ENCODE measurements around the gene DYSF.
A peak's percentile ranks its signal among the peaks of the same experiment; 100 is the strongest.

The DYSF gene

GRCh38 chr2:71586471-71586870 is 133.1 kb downstream of the DYSF start:
- TF ChIP-seq TCF12 (IDR thresholded peaks at IDR 0.05; ENCODE audit: low read depth) (no peak), EGR1 (IDR thresholded peaks at IDR 0.05) (no peak), MAX (IDR thresholded peaks at IDR 0.05) (no peak), ZBTB7A (IDR thresholded peaks at IDR 0.05; ENCODE audit: low read depth) (no peak), TEAD4 (IDR thresholded peaks at IDR 0.05) (no peak), YY1 (IDR thresholded peaks at IDR 0.05; ENCODE audit: low read depth) (no peak), RAD21 (IDR thresholded peaks at IDR 0.05; ENCODE audit: low read depth) (no peak), FOXM1 (IDR thresholded peaks at IDR 0.05; ENCODE audit: borderline replicate concordance, low read depth) (no peak), TAF1 (IDR thresholded peaks at IDR 0.05; ENCODE audit: low read depth) (no peak), CREB1 (IDR thresholded peaks at IDR 0.05; ENCODE audit: low read depth) (no peak)

GRCh38 chr2:71587509-71588073 is 134.2 kb downstream of the DYSF start:
- TF ChIP-seq REST (IDR thresholded peaks at IDR 0.05; ENCODE audit: low read depth) (peak; percentile 43; the same call in 1 of the 2 replicates), RAD21 (IDR thresholded peaks at IDR 0.05; ENCODE audit: low read depth) (no peak), CREB1 (IDR thresholded peaks at IDR 0.05; ENCODE audit: low read depth) (no peak)

GRCh38 chr2:71588497-71589170 is 135.3 kb downstream of the DYSF start:
- TF ChIP-seq RAD21 (IDR thresholded peaks at IDR 0.05; ENCODE audit: low read depth): no peak
- TF ChIP-seq TAF1 (IDR thresholded peaks at IDR 0.05; ENCODE audit: low read depth): no peak
- no peak for TF ChIP-seq ZBTB7A (IDR thresholded peaks at IDR 0.05; ENCODE audit: low read depth)
- no peak for TF ChIP-seq NFIC (IDR thresholded peaks at IDR 0.05)
- no peak for TF ChIP-seq TEAD4 (IDR thresholded peaks at IDR 0.05)
- TF ChIP-seq USF1 (IDR thresholded peaks at IDR 0.05): no peak
- TF ChIP-seq CEBPB (IDR thresholded peaks at IDR 0.05): no peak
- no peak for TF ChIP-seq REST (IDR thresholded peaks at IDR 0.05; ENCODE audit: low read depth)
- TF ChIP-seq FOXM1 (IDR thresholded peaks at IDR 0.05; ENCODE audit: borderline replicate concordance, low read depth): no peak
- no peak for TF ChIP-seq CREB1 (IDR thresholded peaks at IDR 0.05; ENCODE audit: low read depth)
- TF ChIP-seq EGR1 (IDR thresholded peaks at IDR 0.05): no peak
- no peak for TF ChIP-seq EP300 (IDR thresholded peaks at IDR 0.05; ENCODE audit: borderline replicate concordance)
- TF ChIP-seq TCF12 (IDR thresholded peaks at IDR 0.05; ENCODE audit: low read depth): no peak
- no peak for TF ChIP-seq YY1 (IDR thresholded peaks at IDR 0.05; ENCODE audit: low read depth)
- TF ChIP-seq MAX (IDR thresholded peaks at IDR 0.05): no peak

- no peak for TF ChIP-seq CEBPB (IDR thresholded peaks at IDR 0.05)
- no peak for TF ChIP-seq TEAD4 (IDR thresholded peaks at IDR 0.05)
- no peak for TF ChIP-seq REST (IDR thresholded peaks at IDR 0.05; ENCODE audit: low read depth)
- TF ChIP-seq NFIC (IDR thresholded peaks at IDR 0.05): no peak
- no peak for TF ChIP-seq EP300 (IDR thresholded peaks at IDR 0.05; ENCODE audit: borderline replicate concordance)
- no peak for TF ChIP-seq TAF1 (IDR thresholded peaks at IDR 0.05; ENCODE audit: low read depth)
- no peak for TF ChIP-seq ZBTB7A (IDR thresholded peaks at IDR 0.05; ENCODE audit: low read depth)
- TF ChIP-seq CREB1 (IDR thresholded peaks at IDR 0.05; ENCODE audit: low read depth): no peak
- no peak for TF ChIP-seq MAX (IDR thresholded peaks at IDR 0.05)
- TF ChIP-seq RAD21 (IDR thresholded peaks at IDR 0.05; ENCODE audit: low read depth): no peak
- TF ChIP-seq FOXM1 (IDR thresholded peaks at IDR 0.05; ENCODE audit: borderline replicate concordance, low read depth): no peak
- no peak for TF ChIP-seq YY1 (IDR thresholded peaks at IDR 0.05; ENCODE audit: low read depth)
- no peak for TF ChIP-seq USF1 (IDR thresholded peaks at IDR 0.05)
- no peak for TF ChIP-seq EGR1 (IDR thresholded peaks at IDR 0.05)
- TF ChIP-seq TCF12 (IDR thresholded peaks at IDR 0.05; ENCODE audit: low read depth): no peak
Measured at GRCh38 chr2:71589763-71590162, 136.4 kb downstream of the DYSF start.
